ENCODE results near the gene MGAT4C.

- TF ChIP-seq TAF1 (IDR thresholded peaks at IDR 0.05; ENCODE audit: borderline replicate concordance, low read depth, low read length) = no peak
- TF ChIP-seq POLR2AphosphoS5 (IDR thresholded peaks at IDR 0.05; ENCODE audit: low read depth, low read length) = no peak
- TF ChIP-seq POLR2A (IDR thresholded peaks at IDR 0.05; ENCODE audit: low read depth, low read length) = no peak
Measured at GRCh38 chr12:86097161-86097560, 159.0 kb downstream of the MGAT4C start.
